Fibroblast of skin of left quadriceps (primary cell): ENCODE measurements around the gene SPATA25.
A peak's percentile ranks its signal among the peaks of the same experiment; 100 is the strongest.

Source experiments
- DNase-seq, 2 experiments: peaks; one replicate each; pipeline ENCODE4 v3.0.0-alpha.2; 2013; ENCODE audit warnings: low read depth in 2 of 2

SPATA25 gene

DNA sequence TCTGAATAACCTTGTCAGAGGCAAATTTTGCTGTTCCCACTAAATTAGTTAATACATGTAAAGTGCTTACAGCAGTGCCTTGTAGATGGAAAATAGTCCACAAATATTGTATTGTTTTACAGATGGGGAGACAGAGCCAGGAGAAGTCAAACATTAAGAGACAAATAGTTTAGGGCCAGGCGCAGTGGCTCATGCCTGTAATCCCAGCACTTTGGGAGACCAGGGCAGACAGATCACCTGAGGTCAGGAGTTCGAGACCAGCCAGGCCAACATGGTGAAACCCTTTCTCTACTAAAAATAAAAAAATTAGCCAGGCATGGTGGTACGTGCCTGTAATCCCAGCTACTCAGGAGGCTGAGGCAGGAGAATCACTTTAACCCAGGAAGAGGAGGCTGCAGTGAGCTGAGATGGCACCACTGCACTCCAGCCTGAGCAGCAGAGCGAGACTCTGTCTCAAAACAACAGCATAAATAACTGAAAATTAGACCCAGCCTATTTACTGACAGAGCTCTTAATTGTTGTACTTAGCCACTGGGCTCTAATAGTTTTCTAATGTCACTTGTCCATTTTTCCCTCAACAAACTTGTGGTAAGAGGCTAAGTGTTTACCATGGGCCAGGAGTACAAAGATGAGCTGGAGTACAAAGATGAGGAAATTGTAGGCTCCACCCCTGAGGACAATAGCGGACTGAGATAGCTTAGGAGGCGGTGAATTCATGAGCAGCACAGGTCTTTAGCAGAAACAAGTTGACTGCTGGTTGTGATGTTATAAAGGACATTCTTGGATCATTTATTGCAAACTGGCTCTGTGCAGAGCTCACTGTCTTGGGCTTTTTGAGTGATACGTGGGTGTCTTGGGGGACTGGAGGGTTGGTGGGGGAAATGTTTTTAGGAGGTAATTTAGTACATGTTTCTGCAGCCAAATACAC is 23.6 kb downstream of the SPATA25 start:
- DNase-seq: no peak

DNA sequence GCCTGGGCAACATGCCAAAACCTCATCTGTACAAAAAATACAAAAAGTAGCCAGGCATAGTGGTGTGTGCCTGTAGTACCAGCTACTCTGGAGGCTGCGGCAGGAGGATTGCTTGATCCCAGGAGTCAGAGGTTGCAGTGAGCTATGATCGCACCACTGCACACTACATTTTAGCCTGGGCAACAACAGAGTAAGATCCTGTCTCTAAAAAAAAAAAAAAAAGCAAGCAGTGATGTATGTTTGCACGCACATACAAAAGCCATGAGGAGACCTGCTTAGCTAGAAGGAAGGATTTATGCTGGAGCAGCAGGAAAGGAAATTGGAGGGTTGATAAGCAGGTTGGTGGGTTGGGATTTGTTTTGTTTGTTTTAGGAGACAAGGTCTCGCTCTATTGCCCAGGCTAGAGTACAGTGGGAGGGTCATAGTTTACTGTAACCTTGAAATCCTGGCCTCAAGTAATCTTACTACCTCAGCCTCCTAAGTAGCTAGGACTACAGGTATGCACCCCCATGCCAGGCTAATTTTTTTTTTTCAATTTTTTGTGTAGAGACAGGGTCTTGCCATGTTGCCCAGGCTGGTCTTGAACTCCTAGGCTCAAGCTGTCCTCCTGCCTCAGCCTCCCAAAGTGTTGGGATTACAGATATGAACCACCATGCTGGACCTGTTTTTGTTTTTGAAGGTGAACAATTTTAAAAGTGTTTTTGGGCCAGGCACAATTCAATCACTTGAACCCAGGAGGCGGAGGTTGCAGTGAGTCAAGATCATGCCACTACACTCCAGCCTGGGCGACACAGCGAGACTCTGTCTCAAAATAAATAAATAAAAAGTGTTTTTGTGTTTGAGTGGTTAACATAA is 26.0 kb downstream of the SPATA25 start:
- DNase-seq: no peak

DNA sequence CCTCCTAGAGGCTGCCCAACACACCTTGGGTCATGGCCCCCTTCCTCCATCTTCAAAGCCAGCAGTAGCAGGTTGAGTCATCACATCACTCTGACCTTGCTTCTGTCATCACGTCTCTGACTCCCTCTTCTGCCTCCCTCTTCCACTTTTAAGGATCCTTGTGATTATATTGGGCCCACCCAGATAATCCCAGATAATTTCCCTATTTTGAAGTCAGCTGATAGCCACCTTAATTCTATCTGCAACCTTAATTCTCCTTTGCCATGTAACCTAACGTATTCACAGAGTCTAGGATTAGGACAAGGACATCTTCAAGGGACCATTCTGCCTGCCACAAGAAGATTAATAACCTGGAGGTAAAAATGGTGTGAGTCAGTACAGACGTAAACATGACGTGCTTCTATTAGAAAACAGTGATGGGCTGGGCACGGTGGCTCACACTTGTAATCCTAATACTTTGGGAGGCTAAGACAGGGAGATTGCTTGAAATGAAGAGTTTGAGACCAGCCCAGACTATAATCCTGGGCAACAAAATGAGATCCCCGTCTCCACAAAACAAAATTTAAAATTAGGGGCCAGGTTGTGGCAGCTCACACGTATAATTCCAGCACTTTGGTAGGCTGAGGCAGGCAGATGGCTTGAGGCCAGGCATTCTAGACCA is 26.7 kb downstream of the SPATA25 start:
- DNase-seq: no peak

DNA sequence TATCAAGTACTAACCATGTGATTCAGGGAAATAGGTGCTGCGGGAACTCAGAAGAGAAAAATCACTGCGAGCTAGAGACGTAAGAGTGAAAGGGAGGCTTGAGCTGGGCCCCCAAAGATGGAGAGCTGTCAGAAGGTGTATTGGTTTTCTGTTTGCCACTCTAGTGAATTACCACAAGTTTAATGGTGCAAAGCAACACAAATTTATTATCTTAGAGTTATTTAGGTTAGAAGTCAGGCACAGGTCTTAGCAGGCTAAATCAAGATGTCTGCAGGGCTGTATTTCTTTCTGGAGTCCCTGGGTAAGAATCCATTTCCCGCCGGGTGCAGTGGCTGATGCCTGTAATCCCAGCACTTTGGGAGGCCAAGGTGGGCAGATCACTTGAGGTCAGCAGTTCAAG is 27.5 kb downstream of the SPATA25 start:
- no peak for DNase-seq

DNA sequence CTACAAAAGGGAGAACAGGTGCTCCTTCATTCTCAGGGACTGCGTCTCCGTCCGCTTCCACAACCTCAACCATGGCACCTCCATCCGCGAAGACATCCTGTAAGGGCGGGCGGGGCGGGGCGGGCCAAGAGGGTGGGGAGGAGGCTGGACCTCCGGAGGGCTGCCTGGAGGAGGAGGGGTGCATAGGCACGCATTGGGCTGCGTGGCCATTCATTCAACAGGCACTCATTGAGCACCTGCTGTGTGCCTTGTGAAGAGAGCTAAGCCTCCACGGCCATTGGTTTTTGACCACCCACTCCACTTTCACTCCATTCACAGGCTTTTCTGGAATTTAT is 29.6 kb downstream of the SPATA25 start:
- no peak for DNase-seq

DNA sequence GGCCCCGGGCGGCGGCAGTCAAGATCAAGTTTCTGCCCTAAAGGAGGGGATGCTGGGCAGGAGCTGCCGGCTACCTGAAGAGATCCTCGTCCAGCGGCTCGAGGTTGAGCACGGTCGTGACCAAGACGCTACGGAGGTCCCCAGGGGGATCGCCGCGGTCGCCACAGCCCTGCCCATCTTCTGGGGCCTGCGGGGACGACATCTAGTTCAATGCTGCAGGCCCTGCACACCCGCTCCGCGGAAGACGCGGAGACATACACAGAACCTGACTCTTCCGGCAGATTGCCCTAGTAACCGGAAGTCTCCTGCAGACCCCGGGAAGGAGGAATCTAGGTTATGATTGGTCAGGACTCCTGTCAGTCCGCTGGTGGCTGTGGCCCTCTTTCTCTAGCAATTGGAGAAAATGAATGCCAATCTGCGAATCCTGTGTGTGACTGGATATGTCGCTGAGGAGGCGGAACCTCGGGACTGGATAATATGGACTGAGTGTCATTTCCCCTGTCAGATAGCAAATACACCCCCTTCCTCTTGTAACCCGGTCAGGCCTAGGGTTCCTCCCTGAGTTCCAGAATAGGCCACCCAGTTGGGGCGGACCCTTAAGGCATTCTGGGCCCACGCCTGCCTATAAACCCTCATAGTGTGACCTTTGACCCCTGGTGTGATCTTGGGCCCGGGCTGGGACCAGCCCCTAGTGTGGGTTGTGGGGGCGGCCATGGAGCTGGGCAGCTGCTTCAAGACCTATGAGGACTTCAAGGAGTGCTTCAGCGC is 30.1 kb downstream of the SPATA25 start, which contains the start of the genes ACOT8 and ZSWIM3:
TSS of gene ACOT8 (minus strand) at position 279 of the 768 bp plus-strand sequence. CDS start at position 202, 77 bp downstream.
TSS of gene ZSWIM3 (plus strand) at position 501 of the 768 bp plus-strand sequence. CDS start at position 713, 212 bp downstream.
- peak; percentile 100 for DNase-seq

DNA sequence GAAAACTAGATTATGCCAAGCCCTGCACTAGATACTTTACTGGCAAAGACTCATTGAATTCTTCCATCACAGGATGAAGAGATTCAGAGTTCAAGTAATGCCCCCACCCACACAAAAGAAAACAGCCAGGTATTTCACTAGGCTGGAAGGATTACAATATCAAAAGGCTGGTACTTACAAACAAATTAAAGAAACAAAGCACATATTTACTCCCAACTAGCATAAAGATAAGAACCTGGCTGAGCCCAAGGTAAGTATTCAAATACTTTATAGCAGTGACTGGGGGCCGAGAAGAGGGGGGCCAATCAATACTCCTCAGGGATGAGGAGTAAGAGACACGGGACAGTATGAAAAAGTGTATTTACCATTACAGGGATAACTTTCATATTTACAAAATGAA is 33.9 kb downstream of the SPATA25 start:
- no peak for DNase-seq

DNA sequence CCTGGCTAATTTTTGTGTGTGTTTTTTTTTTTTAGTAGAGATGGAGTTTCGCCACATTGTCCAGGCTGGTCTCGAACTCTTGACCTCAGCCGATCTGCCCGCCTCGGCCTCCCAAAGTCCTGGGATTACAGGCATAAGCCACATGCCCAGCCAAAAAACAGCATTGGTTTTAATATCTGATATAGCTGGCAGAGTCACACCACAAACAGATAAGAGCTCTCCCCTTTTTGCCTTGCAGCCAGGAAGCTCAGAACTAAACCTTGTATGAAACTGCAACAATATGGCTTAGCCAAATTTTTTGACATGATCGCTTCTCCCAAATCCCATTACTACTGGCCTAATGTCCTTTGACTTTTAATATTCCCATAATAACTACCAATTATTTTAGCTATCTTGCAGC is 35.1 kb downstream of the SPATA25 start:
- DNase-seq: no peak

DNA sequence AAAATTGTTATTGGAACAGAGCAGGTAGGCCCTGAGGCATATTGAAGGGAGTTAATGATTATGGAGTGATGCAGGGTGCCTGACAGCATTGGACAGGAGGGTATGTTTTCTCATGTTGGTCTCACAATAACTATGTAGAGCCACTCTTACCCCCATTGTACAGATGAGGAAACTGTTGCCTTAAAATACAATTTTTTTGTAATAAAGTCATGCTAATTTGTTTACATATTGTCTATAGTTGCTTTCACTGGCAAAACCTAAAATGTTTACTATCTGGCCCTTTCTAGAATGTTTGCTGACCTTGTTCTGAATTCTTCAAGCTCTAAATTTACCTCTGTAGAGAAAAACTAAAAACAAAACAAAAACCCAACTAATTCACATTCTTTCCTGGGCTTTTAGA is 35.9 kb downstream of the SPATA25 start:
- DNase-seq: no peak

DNA sequence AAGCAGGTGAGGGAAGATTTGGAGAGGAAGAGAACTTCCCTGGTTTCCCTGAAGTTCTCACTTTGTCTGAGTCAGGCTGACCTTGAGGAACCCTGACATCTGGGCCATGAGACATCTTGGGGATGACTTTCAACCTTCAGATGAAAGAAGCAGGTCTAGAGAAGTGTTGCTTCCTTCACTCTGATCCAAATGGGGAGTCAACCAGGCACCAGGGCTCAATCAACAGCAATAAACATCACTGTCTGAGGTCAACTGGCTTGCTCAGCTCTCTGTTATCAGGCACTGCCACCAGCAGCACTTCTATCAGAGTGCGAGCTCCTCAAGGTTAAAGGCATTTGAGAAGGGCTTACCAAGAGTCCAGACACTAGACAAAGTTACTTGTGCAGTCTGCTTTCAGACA is 36.5 kb downstream of the SPATA25 start:
- DNase-seq: no peak

DNA sequence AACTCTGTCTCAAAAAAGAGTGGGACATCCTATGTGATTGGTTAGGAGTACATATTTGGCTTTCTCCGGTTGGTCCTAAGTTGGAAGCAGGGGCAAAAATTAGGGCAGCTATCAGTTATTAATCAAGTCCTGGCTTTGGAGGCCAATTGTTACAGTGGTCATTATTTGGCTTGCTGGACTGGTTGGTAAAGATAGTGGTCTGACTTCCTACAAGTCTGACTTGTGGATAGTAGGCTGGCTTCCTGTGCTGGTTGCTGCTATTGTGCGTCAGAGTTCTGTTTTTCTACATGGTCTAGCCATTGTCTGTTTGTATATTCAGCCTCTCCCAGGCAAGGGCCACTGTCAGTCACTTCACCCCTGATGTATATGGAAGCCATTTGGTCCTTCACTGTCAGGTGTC is 37.2 kb downstream of the SPATA25 start:
- no peak for DNase-seq

DNA sequence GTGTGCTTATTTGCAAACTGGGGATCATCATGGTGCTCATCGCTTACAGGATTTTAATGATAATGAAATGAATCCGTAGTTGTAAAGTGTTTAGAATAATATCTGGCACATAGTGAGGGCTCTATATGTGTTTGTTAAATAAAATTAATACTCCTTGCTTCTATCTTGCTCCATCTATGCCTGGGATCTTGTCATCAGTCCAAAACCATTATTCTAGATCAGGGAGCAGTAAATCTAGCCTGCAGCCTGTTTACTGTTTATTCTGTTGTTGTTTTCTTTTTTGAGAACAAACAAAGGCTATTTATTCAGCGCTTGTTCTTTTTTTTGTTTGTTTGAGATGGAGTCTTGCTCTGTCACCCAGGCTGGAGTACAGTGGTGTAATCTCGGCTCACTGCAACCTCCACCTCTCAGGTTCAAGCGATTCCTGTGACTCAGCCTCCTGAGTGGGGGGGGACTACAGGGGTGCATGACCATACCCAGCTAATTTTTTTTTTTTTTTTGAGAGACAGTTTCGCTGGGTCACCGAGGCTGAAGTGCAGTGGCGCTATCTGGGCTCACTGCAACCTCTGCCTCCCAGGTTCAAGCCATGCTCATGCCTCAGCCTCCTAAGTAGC is 38.3 kb downstream of the SPATA25 start:
- no peak for DNase-seq

DNA sequence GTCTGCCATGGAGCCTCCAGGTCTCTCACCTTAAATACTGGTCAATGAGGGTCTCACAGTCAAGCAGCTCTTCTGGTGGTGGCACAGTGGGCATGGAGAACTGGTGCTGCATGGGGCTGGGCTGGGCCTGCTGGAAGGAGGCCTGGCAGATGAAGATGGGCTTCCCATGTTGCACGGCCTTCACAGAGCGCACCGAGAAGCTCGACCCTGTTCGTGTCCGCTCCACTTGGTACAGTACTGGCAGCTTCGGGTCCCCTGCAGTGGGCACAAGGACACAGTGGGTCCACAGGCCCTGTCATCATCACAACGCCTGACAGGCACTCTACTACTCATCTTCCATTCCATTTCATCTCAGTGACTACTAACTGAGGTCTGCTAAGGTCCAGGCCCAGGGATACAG is 39.0 kb downstream of the SPATA25 start:
- no peak for DNase-seq

DNA sequence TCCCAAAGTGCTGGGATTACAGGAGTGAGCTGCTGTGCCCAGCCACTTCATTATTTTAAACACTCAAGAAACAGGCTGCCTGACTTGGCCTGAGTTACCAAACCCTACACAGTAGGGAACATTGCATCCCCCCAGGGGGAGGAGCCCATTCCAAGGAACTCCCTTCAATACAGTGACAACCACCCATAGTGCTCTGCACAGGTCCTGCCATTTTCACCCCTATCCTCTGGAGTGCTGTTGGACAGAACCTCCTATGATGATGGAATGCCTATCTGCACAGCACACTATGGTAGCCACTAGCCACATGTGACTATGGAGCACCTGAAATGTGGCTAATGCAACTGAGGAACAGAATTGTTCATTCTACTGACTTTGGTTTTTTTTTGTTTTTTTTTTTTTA is 42.0 kb downstream of the SPATA25 start:
- no peak for DNase-seq

DNA sequence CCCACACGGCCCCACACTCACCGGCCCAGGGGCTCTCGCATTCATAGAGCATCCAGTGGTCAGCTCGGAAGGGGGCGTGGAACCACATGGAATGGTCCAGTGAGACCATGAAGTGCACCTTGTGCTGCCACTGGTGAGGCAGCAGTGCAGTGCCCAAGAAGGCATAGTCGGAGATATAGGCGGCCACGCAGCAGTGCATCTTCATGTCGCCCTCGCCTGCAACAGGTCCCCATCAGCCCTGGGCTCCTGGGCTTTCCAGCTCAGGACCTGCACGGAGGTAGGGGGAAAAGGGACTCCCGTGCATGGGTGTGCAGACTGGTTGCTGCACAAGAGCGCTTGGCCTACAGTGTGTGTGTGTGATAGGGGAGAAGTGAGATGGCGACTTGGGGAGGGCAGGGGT is 43.9 kb downstream of the SPATA25 start:
- no peak for DNase-seq

DNA sequence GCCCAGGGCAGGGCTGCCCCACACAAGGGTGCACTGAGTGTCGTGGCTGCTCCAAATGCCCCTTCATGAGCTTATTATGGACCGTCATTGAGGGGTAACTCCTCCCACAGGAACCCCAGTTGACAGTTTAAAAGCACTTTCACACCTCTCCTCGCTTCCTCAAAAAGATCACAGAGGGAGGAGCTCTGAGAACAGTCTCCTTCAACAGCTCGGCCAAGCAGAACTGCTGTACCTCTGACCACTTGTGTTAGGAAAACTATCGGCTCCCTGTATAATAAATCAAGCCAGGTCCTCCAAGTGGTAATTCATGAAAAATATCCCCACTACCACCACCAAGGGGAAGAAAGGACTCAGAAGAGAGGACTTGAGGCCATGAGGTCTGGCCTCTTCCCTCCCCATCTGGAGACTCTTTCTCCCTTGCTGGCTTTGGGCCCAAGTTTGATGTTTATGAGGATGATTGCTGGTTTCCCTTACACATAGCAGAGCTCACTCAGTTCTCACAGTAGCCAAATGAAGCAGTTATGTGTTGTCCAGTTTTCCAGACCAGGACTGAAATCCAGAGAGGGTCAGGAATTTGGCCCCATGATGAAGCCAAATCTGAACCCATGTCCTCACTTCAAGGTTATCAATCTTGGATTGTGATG is 45.1 kb downstream of the SPATA25 start:
- no peak for DNase-seq

DNA sequence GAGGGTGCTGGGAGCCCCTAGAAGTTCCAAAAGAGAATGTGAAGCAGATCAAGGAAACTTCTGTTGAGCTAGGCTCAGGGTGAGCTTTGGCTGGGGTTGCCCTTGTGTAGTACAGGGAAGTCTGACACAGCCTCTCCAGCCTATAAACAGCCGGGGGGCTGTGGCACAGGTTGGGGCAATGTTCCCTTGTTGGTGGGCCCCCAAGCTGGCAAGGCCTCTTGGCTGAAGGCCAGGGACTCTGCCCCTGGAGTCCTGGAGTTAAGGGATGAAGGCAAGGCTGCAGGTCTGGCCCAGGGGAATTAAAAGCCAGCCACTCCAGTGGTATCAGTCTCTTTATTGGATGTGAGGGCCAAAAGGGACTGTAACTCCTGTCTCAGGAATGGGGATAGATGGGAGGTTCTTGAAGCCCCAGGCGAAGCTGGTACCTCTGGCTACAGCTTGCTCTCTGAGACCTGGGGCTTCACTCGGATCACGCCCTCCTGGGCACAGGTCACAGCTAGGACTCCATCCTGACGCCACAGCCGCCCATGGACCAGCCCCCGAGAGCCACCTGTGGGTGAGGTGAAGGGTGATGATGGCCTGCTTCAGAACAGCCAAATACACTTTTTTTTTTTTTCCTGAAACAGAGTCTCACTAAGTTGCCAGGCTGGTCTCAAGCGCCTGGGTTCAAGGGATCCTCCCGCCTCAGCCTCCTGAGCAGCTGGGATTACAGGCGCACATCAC is 45.9 kb downstream of the SPATA25 start:
- DNase-seq: no peak

DNA sequence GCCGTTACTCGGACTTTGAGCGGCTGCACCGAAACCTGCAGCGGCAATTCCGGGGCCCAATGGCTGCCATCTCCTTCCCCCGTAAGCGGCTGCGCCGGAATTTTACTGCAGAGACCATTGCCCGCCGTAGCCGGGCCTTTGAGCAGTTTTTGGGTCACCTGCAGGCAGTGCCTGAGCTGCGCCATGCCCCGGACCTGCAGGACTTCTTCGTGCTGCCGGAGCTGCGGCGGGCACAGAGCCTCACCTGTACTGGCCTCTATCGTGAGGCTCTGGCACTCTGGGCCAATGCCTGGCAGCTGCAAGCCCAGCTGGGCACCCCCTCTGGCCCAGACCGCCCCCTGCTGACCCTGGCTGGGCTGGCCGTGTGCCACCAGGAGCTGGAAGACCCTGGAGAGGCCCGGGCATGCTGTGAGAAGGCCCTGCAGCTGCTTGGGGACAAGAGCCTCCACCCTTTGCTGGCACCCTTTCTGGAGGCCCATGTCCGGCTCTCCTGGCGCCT is 46.7 kb downstream of the SPATA25 start:
- DNase-seq: no peak

DNA sequence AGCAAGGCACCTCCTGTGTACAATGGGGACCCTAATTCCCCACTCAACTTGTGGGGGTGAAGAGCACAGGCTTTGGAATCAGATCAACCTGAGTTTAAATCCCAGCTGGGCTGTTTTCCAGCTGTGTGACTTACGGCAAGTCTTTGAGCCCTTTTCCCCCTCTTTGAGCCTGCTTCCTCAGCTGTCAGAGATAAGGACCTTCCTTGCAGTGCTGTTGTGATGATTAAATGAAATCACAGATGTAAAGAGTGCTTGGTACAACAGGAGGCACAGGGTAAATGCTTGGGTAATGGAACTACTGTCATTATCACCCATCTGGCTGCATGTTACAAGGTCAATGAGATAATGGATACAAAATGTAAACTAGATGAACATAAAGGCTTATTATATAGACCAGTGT is 50.6 kb downstream of the SPATA25 start:
- DNase-seq: no peak
